Type B pancreatic cell (in vitro differentiated cells): Measurements from ENCODE around the gene LRP6. TPM values are rescaled to one million over a fixed set of nuclear protein-coding genes. Genes with fewer than 3 reads are reported as not detected.

Experiments used
- DNase-seq: peaks from one replicate; pipeline ENCODE4 v3.0.0; 2021; ENCODE audit warnings: mixed read lengths; ENCODE audit not compliant: unreplicated experiment; ENCODE audit errors: extremely low spot score
- H3K27ac Mint-ChIP-seq: 2 replicates; pipeline ENCODE4 v1.8.0; 2021; ENCODE audit warnings: mild to moderate bottlenecking, mixed read lengths
- H3K27me3 Mint-ChIP-seq: 2 replicates; pipeline ENCODE4 v1.8.0; 2021; ENCODE audit warnings: mixed read lengths
- H3K36me3 Mint-ChIP-seq: 2 replicates; pipeline ENCODE4 v1.8.0; 2021; ENCODE audit warnings: mixed read lengths
- H3K4me1 Mint-ChIP-seq: one replicate; pipeline ENCODE4 v1.8.0; 2021; ENCODE audit warnings: mixed read lengths; ENCODE audit not compliant: unreplicated experiment
- H3K4me3 Mint-ChIP-seq: 2 replicates; pipeline ENCODE4 v1.8.0; 2021; ENCODE audit warnings: mild to moderate bottlenecking, mixed read lengths
- H3K9me3 Mint-ChIP-seq: 2 replicates; pipeline ENCODE4 v1.8.0; 2021; ENCODE audit warnings: mixed read lengths
- total RNA-seq: library from RNA; stranded (reverse); gene quantifications from 2 replicates; pipeline ENCODE4 v1.2.1, GENCODE V29; 2021; ENCODE audit warnings: low replicate concordance
- TF ChIP-seq, protein P1 (sequence below): fragments of 200-600 bp; sonication (generic); conservative IDR thresholded peaks from 2 replicates; pipeline ENCODE4 v1.5.0; 2021; ENCODE audit warnings: antibody characterized with exemption, mild to moderate bottlenecking

The LRP6 gene
- total RNA-seq, 1 donor from 2014 or later = 57.7 TPM

- peaks cover 16% of the 10 kb centered on the region for H3K36me3 Mint-ChIP-seq
- no peaks in the 10 kb centered on the region for H3K27me3 Mint-ChIP-seq
- H3K4me1 Mint-ChIP-seq = peaks cover 10% of the 10 kb centered on the region
- DNase-seq = no peak
- TF ChIP-seq, protein P1, sequence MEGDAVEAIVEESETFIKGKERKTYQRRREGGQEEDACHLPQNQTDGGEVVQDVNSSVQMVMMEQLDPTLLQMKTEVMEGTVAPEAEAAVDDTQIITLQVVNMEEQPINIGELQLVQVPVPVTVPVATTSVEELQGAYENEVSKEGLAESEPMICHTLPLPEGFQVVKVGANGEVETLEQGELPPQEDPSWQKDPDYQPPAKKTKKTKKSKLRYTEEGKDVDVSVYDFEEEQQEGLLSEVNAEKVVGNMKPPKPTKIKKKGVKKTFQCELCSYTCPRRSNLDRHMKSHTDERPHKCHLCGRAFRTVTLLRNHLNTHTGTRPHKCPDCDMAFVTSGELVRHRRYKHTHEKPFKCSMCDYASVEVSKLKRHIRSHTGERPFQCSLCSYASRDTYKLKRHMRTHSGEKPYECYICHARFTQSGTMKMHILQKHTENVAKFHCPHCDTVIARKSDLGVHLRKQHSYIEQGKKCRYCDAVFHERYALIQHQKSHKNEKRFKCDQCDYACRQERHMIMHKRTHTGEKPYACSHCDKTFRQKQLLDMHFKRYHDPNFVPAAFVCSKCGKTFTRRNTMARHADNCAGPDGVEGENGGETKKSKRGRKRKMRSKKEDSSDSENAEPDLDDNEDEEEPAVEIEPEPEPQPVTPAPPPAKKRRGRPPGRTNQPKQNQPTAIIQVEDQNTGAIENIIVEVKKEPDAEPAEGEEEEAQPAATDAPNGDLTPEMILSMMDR = no peak
- no peaks in the 10 kb centered on the region for H3K9me3 Mint-ChIP-seq
- no peak overlapping the region for H3K4me3 Mint-ChIP-seq
- H3K27ac Mint-ChIP-seq = no peak overlapping the region
Observed at GRCh38 chr12:12212769-12213168, 54.1 kb downstream of the LRP6 start.

GRCh38 chr12:12210983-12211382 is 55.9 kb downstream of the LRP6 start:
- Mint-ChIP-seq H3K27ac (no peak overlapping the region), H3K36me3 (peaks cover 15% of the 10 kb centered on the region), H3K27me3 (no peaks in the 10 kb centered on the region), H3K9me3 (no peaks in the 10 kb centered on the region), H3K4me3 (no peak overlapping the region), H3K4me1 (peaks cover 6% of the 10 kb centered on the region)
- DNase-seq = no peak
- TF ChIP-seq, protein P1 = no peak

DNA sequence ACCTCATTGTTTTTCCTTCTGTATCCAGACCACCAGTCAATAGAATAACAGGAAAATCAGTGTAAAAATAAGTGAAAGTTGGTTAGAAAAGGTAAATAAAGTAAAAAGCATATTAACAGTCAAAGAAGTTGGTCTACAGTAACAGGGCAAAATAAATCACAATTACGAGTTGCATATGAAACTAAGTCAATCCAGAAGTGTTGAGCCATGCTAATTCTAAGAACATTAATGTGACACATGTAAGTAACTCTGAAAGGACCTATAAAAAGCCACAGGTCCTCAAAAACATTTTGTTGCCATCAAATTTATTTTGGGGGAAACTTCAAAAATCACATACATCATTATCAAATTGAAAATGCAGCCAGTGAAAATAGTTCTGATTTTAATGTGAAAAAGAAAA is 56.4 kb downstream of the LRP6 start:
- H3K4me3 Mint-ChIP-seq = no peak overlapping the region
- H3K36me3 Mint-ChIP-seq = peaks cover 20% of the 10 kb centered on the region
- no peak for DNase-seq
- no peaks in the 10 kb centered on the region for H3K9me3 Mint-ChIP-seq
- no peak overlapping the region for H3K27ac Mint-ChIP-seq
- TF ChIP-seq, protein P1 = no peak
- H3K4me1 Mint-ChIP-seq = peaks cover 6% of the 10 kb centered on the region
- no peaks in the 10 kb centered on the region for H3K27me3 Mint-ChIP-seq

DNA sequence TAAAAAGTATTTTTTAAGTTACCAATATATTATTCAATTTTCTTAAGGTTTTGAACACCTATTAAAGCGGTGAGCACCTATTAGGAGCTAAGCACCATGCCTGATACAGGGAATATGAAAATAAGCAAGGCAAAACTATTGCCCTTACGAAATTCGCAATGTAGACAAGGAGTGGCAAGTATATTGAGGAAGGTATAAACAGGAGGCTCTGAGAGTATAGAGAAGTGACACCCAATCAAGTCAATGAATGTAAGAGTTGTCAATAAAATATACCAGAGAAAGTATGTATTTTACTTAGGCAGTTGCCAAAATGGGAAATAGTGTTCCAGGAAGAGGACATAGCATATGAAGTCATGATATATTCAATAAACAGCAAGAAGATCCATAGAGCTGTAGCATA is 57.2 kb downstream of the LRP6 start:
- H3K9me3 Mint-ChIP-seq = no peaks in the 10 kb centered on the region
- TF ChIP-seq, protein P1 = no peak
- H3K4me1 Mint-ChIP-seq = peaks cover 2% of the 10 kb centered on the region
- H3K27me3 Mint-ChIP-seq = no peaks in the 10 kb centered on the region
- H3K36me3 Mint-ChIP-seq = peaks cover 17% of the 10 kb centered on the region
- no peak overlapping the region for H3K27ac Mint-ChIP-seq
- DNase-seq = no peak
- H3K4me3 Mint-ChIP-seq = no peak overlapping the region

DNA sequence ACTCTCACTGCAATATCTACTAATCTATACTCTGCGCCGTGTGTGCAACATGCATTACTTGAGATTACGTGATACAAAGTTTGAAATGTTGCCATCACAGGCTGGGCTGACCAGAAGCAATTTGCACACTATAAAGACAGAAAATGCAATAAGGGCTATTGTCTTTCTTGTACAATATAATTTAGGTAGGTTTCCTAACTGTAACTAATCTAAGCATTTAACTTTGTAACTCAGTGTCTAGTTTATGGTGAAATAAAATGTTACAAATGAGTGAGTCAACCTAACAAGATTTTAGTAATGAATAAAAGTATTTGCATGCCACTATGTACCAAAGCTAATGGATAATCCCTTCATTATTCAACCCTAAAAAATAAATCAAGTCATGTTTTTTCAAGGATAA is 57.8 kb downstream of the LRP6 start:
- H3K9me3 Mint-ChIP-seq = no peaks in the 10 kb centered on the region
- TF ChIP-seq, protein P1 = no peak

GRCh38 chr12:12207746-12208145 is 59.1 kb downstream of the LRP6 start:
- no peak overlapping the region for H3K4me3 Mint-ChIP-seq
- H3K9me3 Mint-ChIP-seq = no peaks in the 10 kb centered on the region
- H3K4me1 Mint-ChIP-seq = no peaks in the 10 kb centered on the region
- DNase-seq = no peak
- H3K27me3 Mint-ChIP-seq = no peaks in the 10 kb centered on the region
- TF ChIP-seq, protein P1 = no peak
- no peak overlapping the region for H3K27ac Mint-ChIP-seq
- peaks cover 27% of the 10 kb centered on the region for H3K36me3 Mint-ChIP-seq

More for the DNA sequence above, 57.8 kb downstream of the LRP6 start:
- no peaks in the 10 kb centered on the region for H3K4me1 Mint-ChIP-seq
- peaks cover 20% of the 10 kb centered on the region for H3K36me3 Mint-ChIP-seq
- no peak overlapping the region for H3K4me3 Mint-ChIP-seq
- no peaks in the 10 kb centered on the region for H3K27me3 Mint-ChIP-seq
- H3K27ac Mint-ChIP-seq = no peak overlapping the region
- no peak for DNase-seq
